Neuron (in vitro differentiated cells): Measurements from ENCODE around the gene HAUS5.

Experiments used
- H2AFZ ChIP-seq: one replicate; pipeline ENCODE4 v1.6.1; 2013; ENCODE audit warnings: low read depth, mild to moderate bottlenecking, inconsistent platforms, low read length, moderate library complexity
- H3K27me3 ChIP-seq: one replicate; pipeline ENCODE4 v1.6.1; 2013; ENCODE audit warnings: low read length; ENCODE audit not compliant: insufficient read depth
- H3K36me3 ChIP-seq: one replicate; pipeline ENCODE4 v1.6.1; 2013; ENCODE audit warnings: low read length; ENCODE audit not compliant: insufficient read depth
- H3K4me1 ChIP-seq: one replicate; pipeline ENCODE4 v1.6.1; 2013; ENCODE audit warnings: low read length; ENCODE audit not compliant: insufficient read depth
- H3K4me3 ChIP-seq: 2 replicates; pipeline ENCODE4 v1.5.1; 2013; ENCODE audit warnings: mild to moderate bottlenecking, low read length, moderate library complexity
- H3K9me3 ChIP-seq: one replicate; pipeline ENCODE4 v1.6.1; 2013; ENCODE audit warnings: low read length

Gene HAUS5

GRCh38 chr19:35618857-35619256 lies 6.3 kb downstream of the HAUS5 start:
- peaks cover 64% of the 10 kb centered on the region for H3K36me3 ChIP-seq

GRCh38 chr19:35619290-35619923 lies 6.9 kb downstream of the HAUS5 start:
- Histone ChIP-seq H3K27me3 (no peaks in the 10 kb centered on the region), H3K36me3 (peaks cover 64% of the 10 kb centered on the region), H2AFZ (no peak overlapping the region), H3K4me1 (no peaks in the 10 kb centered on the region), H3K4me3 (no peak overlapping the region), H3K9me3 (no peaks in the 10 kb centered on the region)

More at GRCh38 chr19:35618857-35619256, 6.3 kb downstream of the HAUS5 start:
- Histone ChIP-seq H3K4me1 (no peaks in the 10 kb centered on the region), H3K4me3 (no peak overlapping the region), H2AFZ (no peak overlapping the region), H3K27me3 (no peaks in the 10 kb centered on the region), H3K9me3 (no peaks in the 10 kb centered on the region)

GRCh38 chr19:35620001-35620400 lies 7.5 kb downstream of the HAUS5 start:
- no peaks in the 10 kb centered on the region for H3K9me3 ChIP-seq
- H2AFZ ChIP-seq = no peak overlapping the region
- peaks cover 58% of the 10 kb centered on the region for H3K36me3 ChIP-seq
- H3K27me3 ChIP-seq = no peaks in the 10 kb centered on the region
- H3K4me3 ChIP-seq = no peak overlapping the region
- H3K4me1 ChIP-seq = no peaks in the 10 kb centered on the region

- no peak overlapping the region for H2AFZ ChIP-seq
- H3K36me3 ChIP-seq = peaks cover 47% of the 10 kb centered on the region
- H3K9me3 ChIP-seq = no peaks in the 10 kb centered on the region
- no peak overlapping the region for H3K4me3 ChIP-seq
- H3K27me3 ChIP-seq = no peaks in the 10 kb centered on the region
- no peaks in the 10 kb centered on the region for H3K4me1 ChIP-seq
Observed at GRCh38 chr19:35621708-35622107, 9.2 kb downstream of the HAUS5 start.

GRCh38 chr19:35622750-35623149 lies 10.2 kb downstream of the HAUS5 start:
- H3K4me3 ChIP-seq = no peak overlapping the region
- H3K36me3 ChIP-seq = peaks cover 38% of the 10 kb centered on the region
- H3K4me1 ChIP-seq = peaks cover 2% of the 10 kb centered on the region
- H3K27me3 ChIP-seq = no peaks in the 10 kb centered on the region
- H2AFZ ChIP-seq = no peak overlapping the region
- no peaks in the 10 kb centered on the region for H3K9me3 ChIP-seq

- Histone ChIP-seq H2AFZ (no peak overlapping the region), H3K4me3 (no peak overlapping the region), H3K27me3 (no peaks in the 10 kb centered on the region), H3K9me3 (no peaks in the 10 kb centered on the region), H3K4me1 (peaks cover 6% of the 10 kb centered on the region), H3K36me3 (peaks cover 32% of the 10 kb centered on the region)
Observed at GRCh38 chr19:35623327-35624010, 10.9 kb downstream of the HAUS5 start.

- Histone ChIP-seq H3K4me3 (peak overlapping the region; percentile 74), H3K27me3 (no peaks in the 10 kb centered on the region), H3K4me1 (peaks cover 11% of the 10 kb centered on the region), H3K36me3 (peaks cover 32% of the 10 kb centered on the region), H3K9me3 (no peaks in the 10 kb centered on the region), H2AFZ (peak overlapping the region; percentile 42)
Observed at GRCh38 chr19:35628264-35628564, 15.7 kb downstream of the HAUS5 start.

- H3K4me3 ChIP-seq = peak within 1 kb of the TSS; percentile 74
- H3K27me3 ChIP-seq = no peaks in the 10 kb centered on the region
- H3K9me3 ChIP-seq = no peaks in the 10 kb centered on the region
- H2AFZ ChIP-seq = peak within 1 kb of the TSS; percentile 42
- H3K36me3 ChIP-seq = peaks cover 32% of the 10 kb centered on the region
- peaks cover 11% of the 10 kb centered on the region for H3K4me1 ChIP-seq
Observed at GRCh38 chr19:35628565-35629331, 16.2 kb downstream of the HAUS5 start, which contains the start of gene RBM42. Gene RBM42 (plus strand): TSS chr19:35629036. CDS start chr19:35629154, 118 bp downstream.

- H3K36me3 ChIP-seq = peaks cover 38% of the 10 kb centered on the region
- peaks cover 11% of the 10 kb centered on the region for H3K4me1 ChIP-seq
- peak overlapping the region; percentile 35 for H2AFZ ChIP-seq
- no peaks in the 10 kb centered on the region for H3K27me3 ChIP-seq
- peak overlapping the region; percentile 74 for H3K4me3 ChIP-seq
- H3K9me3 ChIP-seq = no peaks in the 10 kb centered on the region
Observed at GRCh38 chr19:35629332-35629633, 16.7 kb downstream of the HAUS5 start.

GRCh38 chr19:35633727-35634440 lies 21.3 kb downstream of the HAUS5 start:
- Histone ChIP-seq H3K4me1 (peaks cover 5% of the 10 kb centered on the region), H2AFZ (no peak overlapping the region), H3K36me3 (peaks cover 67% of the 10 kb centered on the region), H3K4me3 (no peak overlapping the region), H3K27me3 (no peaks in the 10 kb centered on the region), H3K9me3 (no peaks in the 10 kb centered on the region)

- Histone ChIP-seq H3K4me1 (no peaks in the 10 kb centered on the region), H3K36me3 (peaks cover 55% of the 10 kb centered on the region), H2AFZ (no peak overlapping the region), H3K9me3 (no peaks in the 10 kb centered on the region), H3K27me3 (no peaks in the 10 kb centered on the region), H3K4me3 (no peak overlapping the region)
Observed at GRCh38 chr19:35636651-35637050, 24.1 kb downstream of the HAUS5 start.

GRCh38 chr19:35637165-35637564 lies 24.6 kb downstream of the HAUS5 start:
- peaks cover 50% of the 10 kb centered on the region for H3K36me3 ChIP-seq

GRCh38 chr19:35639321-35639639 lies 26.7 kb downstream of the HAUS5 start:
- Histone ChIP-seq H3K9me3 (no peaks in the 10 kb centered on the region), H3K4me3 (no peak overlapping the region), H3K4me1 (peaks cover 5% of the 10 kb centered on the region), H2AFZ (no peak overlapping the region), H3K27me3 (no peaks in the 10 kb centered on the region), H3K36me3 (peaks cover 29% of the 10 kb centered on the region)

More at GRCh38 chr19:35637165-35637564, 24.6 kb downstream of the HAUS5 start:
- Histone ChIP-seq H3K27me3 (no peaks in the 10 kb centered on the region), H3K4me1 (no peaks in the 10 kb centered on the region), H2AFZ (no peak overlapping the region), H3K9me3 (no peaks in the 10 kb centered on the region), H3K4me3 (no peak overlapping the region)
